ENCODE data around the gene NFIC.

The NFIC gene

DNA sequence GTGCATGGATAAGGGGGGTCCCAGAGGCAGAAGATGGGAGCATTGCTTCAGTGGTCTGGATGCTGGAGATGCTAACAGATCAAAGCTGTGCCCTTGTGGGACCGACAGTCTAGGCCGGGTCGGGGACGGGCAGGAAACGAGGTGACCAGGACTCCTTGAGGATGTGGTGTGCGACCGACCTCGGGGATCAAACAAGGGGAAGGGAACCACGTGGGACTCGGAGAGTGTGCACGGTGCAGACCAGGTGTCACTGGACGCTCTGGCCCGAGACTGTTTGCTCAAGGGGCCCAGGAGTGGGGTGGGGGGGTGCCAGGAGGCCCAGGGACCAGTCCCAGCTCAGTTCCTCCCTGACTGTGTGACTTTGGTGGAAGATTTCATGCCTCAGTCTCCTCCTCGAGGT is 6.0 kb downstream of the NFIC start:
- Histone ChIP-seq H3F3A (ENCODE audit: control insufficient read depth, insufficient read depth) (no peaks in the 10 kb centered on the region), H3K79me2 (ENCODE audit: control insufficient read depth, low read length) (no peaks in the 10 kb centered on the region), H3K27me3 (ENCODE audit: control insufficient read depth, low read length) (peaks cover 37% of the 10 kb centered on the region), H3K4me3 (ENCODE audit: low read length) (no peak overlapping the region), H3K27ac (ENCODE audit: low read depth, low read length) (no peak overlapping the region), H3K4me1 (ENCODE audit: control insufficient read depth, low read length) (no peaks in the 10 kb centered on the region), H3K9me2 (replicated peaks; ENCODE audit: control insufficient read depth, low read length) (no peaks in the 10 kb centered on the region), H3K4me2 (ENCODE audit: low read length) (no peak overlapping the region), H3K9me3 (ENCODE audit: control insufficient read depth, insufficient read depth, low read length) (no peaks in the 10 kb centered on the region), H4K20me1 (ENCODE audit: control insufficient read depth, insufficient read depth, low read depth, low read length) (no peaks in the 10 kb centered on the region), H3K36me3 (ENCODE audit: control insufficient read depth, low read length) (no peaks in the 10 kb centered on the region)
- no peak for TF ChIP-seq EZH2phosphoT487 (IDR thresholded peaks at IDR 0.05; ENCODE audit: borderline replicate concordance, low read length)
- TF ChIP-seq, protein P1, sequence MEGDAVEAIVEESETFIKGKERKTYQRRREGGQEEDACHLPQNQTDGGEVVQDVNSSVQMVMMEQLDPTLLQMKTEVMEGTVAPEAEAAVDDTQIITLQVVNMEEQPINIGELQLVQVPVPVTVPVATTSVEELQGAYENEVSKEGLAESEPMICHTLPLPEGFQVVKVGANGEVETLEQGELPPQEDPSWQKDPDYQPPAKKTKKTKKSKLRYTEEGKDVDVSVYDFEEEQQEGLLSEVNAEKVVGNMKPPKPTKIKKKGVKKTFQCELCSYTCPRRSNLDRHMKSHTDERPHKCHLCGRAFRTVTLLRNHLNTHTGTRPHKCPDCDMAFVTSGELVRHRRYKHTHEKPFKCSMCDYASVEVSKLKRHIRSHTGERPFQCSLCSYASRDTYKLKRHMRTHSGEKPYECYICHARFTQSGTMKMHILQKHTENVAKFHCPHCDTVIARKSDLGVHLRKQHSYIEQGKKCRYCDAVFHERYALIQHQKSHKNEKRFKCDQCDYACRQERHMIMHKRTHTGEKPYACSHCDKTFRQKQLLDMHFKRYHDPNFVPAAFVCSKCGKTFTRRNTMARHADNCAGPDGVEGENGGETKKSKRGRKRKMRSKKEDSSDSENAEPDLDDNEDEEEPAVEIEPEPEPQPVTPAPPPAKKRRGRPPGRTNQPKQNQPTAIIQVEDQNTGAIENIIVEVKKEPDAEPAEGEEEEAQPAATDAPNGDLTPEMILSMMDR (IDR thresholded peaks at IDR 0.05; ENCODE audit: low read depth, low read length, poor library complexity, severe bottlenecking): no peak

DNA sequence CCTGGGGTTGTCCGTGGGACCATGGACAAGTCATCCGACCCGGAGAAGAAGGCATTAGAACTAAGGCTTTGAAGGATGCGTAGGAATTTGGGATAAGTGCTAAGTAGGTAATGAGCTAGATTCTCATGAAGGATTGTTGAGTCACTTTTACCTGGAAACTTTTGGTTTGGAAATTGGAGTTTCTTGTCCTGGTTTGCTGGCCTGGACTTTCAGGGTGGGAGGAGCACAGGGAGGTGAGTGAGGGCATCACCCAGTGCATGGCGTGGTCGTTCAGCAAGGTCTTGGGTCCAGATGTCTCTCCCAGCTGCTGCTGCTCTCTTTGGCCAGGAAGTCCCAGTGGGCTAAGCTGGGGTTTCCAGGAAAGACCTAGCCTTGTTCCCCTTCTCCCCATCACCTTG is 7.6 kb downstream of the NFIC start:
- Histone ChIP-seq H3K4me2 (ENCODE audit: low read length) (no peak overlapping the region), H3K4me3 (ENCODE audit: low read length) (no peak overlapping the region)

DNA sequence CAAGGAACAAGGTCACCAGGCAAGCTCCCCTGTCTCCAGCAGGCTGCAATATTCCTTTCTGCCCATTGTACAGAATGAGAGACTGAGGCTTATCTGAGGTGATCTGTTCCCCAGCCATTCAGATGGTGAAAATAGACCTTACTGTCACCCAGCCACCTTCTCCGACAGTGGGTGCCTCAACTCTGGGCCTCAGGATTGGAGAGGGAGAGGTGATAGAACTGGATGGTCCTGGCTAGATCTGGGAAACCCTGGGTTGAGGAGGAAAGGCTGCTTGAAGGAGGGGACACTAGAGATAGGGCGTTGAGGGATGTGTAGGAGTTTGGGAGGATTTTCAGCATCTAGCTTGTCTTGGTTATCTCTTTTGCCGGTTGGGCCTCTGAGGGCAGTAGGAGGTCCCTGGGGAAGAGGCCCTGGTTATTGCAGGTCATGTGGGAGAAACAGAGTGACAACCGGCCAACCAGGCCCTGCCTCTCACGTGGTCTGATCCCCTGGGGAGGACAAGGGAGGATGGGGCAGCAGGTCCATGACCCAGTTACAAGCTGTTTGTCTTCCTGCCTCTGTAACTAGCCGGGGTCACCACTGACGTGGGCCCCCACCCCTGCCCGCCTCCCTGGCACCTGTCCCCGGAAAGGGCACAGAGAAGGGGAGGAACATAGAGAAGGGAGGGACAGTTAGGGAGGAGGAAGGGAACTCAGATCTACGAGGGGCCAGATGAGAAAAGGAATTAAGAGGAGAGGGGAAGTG is 8.2 kb downstream of the NFIC start:
- Histone ChIP-seq H3F3A (ENCODE audit: control insufficient read depth, insufficient read depth) (no peaks in the 10 kb centered on the region), H3K79me2 (ENCODE audit: control insufficient read depth, low read length) (no peaks in the 10 kb centered on the region), H4K20me1 (ENCODE audit: control insufficient read depth, insufficient read depth, low read depth, low read length) (no peaks in the 10 kb centered on the region), H3K9me3 (ENCODE audit: control insufficient read depth, insufficient read depth, low read length) (no peaks in the 10 kb centered on the region), H3K4me2 (ENCODE audit: low read length) (no peak overlapping the region), H3K27ac (ENCODE audit: low read depth, low read length) (no peak overlapping the region), H3K4me1 (ENCODE audit: control insufficient read depth, low read length) (no peaks in the 10 kb centered on the region), H3K9me2 (replicated peaks; ENCODE audit: control insufficient read depth, low read length) (no peaks in the 10 kb centered on the region), H3K36me3 (ENCODE audit: control insufficient read depth, low read length) (no peaks in the 10 kb centered on the region), H3K4me3 (ENCODE audit: low read length) (no peak overlapping the region), H3K27me3 (ENCODE audit: control insufficient read depth, low read length) (peaks cover 16% of the 10 kb centered on the region)
- TF ChIP-seq, protein P1 (IDR thresholded peaks at IDR 0.05; ENCODE audit: low read depth, low read length, poor library complexity, severe bottlenecking): no peak
- no peak for TF ChIP-seq EZH2phosphoT487 (IDR thresholded peaks at IDR 0.05; ENCODE audit: borderline replicate concordance, low read length)

More for the DNA sequence above, 7.6 kb downstream of the NFIC start:
- Histone ChIP-seq H3K27ac (ENCODE audit: low read depth, low read length) (no peak overlapping the region), H3K79me2 (ENCODE audit: control insufficient read depth, low read length) (no peaks in the 10 kb centered on the region), H3F3A (ENCODE audit: control insufficient read depth, insufficient read depth) (no peaks in the 10 kb centered on the region), H3K36me3 (ENCODE audit: control insufficient read depth, low read length) (no peaks in the 10 kb centered on the region), H3K27me3 (ENCODE audit: control insufficient read depth, low read length) (peaks cover 21% of the 10 kb centered on the region), H3K9me2 (replicated peaks; ENCODE audit: control insufficient read depth, low read length) (no peaks in the 10 kb centered on the region), H4K20me1 (ENCODE audit: control insufficient read depth, insufficient read depth, low read depth, low read length) (no peaks in the 10 kb centered on the region), H3K9me3 (ENCODE audit: control insufficient read depth, insufficient read depth, low read length) (no peaks in the 10 kb centered on the region), H3K4me1 (ENCODE audit: control insufficient read depth, low read length) (no peaks in the 10 kb centered on the region)
- TF ChIP-seq, protein P1 (IDR thresholded peaks at IDR 0.05; ENCODE audit: low read depth, low read length, poor library complexity, severe bottlenecking): no peak
- no peak for TF ChIP-seq EZH2phosphoT487 (IDR thresholded peaks at IDR 0.05; ENCODE audit: borderline replicate concordance, low read length)

All from DOHH2 (cell line).